GM23338 (cell line): ENCODE results near the gene ZNF550.

ENCODE experiments used
- JUNB ChIP-seq: IDR thresholded peaks from one replicate; pipeline ENCODE4 v1.6.1; 2016; ENCODE audit warnings: antibody characterized with exemption; ENCODE audit not compliant: unreplicated experiment
- TF ChIP-seq, protein P1 (sequence below), 2 experiments: fragments of 200-600 bp in 1 of 2; sonication (generic) in 1 of 2; conservative IDR thresholded peaks; 2 replicates each; pipeline versions ENCODE4 v1.5.1 to v1.6.1; 2016 to 2017; ENCODE audit warnings: antibody characterized with exemption in 2 of 2, low read depth in 2 of 2, mild to moderate bottlenecking in 2 of 2, moderate library complexity in 1 of 2

GRCh38 chr19:57599377-57599760 is 39.7 kb upstream of the ZNF550 start:
- TF ChIP-seq, protein P1, sequence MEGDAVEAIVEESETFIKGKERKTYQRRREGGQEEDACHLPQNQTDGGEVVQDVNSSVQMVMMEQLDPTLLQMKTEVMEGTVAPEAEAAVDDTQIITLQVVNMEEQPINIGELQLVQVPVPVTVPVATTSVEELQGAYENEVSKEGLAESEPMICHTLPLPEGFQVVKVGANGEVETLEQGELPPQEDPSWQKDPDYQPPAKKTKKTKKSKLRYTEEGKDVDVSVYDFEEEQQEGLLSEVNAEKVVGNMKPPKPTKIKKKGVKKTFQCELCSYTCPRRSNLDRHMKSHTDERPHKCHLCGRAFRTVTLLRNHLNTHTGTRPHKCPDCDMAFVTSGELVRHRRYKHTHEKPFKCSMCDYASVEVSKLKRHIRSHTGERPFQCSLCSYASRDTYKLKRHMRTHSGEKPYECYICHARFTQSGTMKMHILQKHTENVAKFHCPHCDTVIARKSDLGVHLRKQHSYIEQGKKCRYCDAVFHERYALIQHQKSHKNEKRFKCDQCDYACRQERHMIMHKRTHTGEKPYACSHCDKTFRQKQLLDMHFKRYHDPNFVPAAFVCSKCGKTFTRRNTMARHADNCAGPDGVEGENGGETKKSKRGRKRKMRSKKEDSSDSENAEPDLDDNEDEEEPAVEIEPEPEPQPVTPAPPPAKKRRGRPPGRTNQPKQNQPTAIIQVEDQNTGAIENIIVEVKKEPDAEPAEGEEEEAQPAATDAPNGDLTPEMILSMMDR (conservative IDR thresholded peaks at IDR 0.05; ENCODE audit: low read depth in 2 of 2) = no peak
- TF ChIP-seq JUNB = no peak
